ENCODE data around the gene IRGC.

Gene IRGC

DNA sequence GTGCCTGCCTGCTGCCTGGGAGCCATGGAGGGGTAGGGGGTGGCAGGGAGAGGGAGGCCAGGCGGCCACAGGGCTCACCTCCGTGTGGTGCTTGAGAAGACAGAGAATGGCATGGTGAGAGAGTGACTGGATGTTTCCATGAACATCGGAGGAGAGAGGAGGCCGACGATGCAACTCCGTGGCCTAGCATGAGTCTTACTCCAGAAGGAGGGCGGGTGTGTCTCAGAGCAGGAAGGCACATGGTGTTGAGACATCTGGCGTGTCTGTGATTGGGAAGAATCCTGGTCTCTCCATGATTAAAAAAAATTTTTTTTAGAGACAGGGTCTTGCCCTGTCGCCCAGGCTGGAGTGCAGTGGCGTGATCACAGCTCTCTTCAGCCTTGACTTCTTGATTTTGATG lies 5.1 kb downstream of the IRGC start:
- H3K27ac ChIP-seq, result peak overlapping the region; percentile 3; the same call in 1 of the 2 replicates
- TF ChIP-seq, protein P1, sequence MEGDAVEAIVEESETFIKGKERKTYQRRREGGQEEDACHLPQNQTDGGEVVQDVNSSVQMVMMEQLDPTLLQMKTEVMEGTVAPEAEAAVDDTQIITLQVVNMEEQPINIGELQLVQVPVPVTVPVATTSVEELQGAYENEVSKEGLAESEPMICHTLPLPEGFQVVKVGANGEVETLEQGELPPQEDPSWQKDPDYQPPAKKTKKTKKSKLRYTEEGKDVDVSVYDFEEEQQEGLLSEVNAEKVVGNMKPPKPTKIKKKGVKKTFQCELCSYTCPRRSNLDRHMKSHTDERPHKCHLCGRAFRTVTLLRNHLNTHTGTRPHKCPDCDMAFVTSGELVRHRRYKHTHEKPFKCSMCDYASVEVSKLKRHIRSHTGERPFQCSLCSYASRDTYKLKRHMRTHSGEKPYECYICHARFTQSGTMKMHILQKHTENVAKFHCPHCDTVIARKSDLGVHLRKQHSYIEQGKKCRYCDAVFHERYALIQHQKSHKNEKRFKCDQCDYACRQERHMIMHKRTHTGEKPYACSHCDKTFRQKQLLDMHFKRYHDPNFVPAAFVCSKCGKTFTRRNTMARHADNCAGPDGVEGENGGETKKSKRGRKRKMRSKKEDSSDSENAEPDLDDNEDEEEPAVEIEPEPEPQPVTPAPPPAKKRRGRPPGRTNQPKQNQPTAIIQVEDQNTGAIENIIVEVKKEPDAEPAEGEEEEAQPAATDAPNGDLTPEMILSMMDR (conservative IDR thresholded peaks at IDR 0.05; ENCODE audit: low read depth), result no peak
- CTCF ChIA-PET, result interaction anchor here (1.2 kb wide), 2 partner anchors 11 to 46 kb away, joined by 3 to 4 read pairs; no protein-coding TSS in a partner anchor
- POLR2A ChIA-PET (ENCODE audit: low non-redundant PET), result no interaction called here
- no peak for DNase-seq (ENCODE audit: low spot score)

DNA sequence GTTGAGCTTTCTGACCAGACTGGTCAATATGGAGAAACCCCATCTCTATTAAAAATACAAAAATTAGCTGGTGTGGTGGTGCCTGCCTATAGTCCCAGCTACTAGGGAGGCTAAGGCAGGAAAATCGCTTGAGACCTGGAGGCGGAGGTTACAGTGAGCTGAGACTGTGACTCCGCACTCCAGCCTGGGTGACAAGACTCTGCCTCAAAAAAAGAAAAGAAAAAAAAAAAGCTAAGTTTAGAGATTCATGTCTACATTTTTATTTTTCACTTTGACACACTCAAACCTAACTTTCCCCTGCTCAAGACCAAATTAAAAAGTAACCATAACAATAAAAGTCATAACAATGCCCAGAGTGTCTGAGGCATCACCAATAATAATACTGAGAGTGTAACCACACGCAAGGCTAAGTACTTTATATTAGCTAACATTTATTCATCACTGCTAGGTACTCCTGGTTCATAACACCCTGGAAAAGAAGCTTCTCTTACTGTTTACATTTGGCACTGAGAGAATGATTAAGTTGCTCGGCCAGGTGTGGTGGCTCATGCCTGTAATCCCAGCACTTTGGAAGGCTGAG lies 5.7 kb downstream of the IRGC start:
- ChIA-PET POLR2A (ENCODE audit: low non-redundant PET) (no interaction called here), CTCF (interaction anchor here (0.5 to 1.2 kb wide), 6 partner anchors 10 to 1020 kb away, joined by 3 to 5 read pairs (median 3); no protein-coding TSS in a partner anchor)
- DNase-seq (ENCODE audit: low spot score), result no peak
- H3K27ac ChIP-seq, result no peak overlapping the region; the same call in 1 of the 2 replicates
- TF ChIP-seq, protein P1 (conservative IDR thresholded peaks at IDR 0.05; ENCODE audit: low read depth), result no peak

DNA sequence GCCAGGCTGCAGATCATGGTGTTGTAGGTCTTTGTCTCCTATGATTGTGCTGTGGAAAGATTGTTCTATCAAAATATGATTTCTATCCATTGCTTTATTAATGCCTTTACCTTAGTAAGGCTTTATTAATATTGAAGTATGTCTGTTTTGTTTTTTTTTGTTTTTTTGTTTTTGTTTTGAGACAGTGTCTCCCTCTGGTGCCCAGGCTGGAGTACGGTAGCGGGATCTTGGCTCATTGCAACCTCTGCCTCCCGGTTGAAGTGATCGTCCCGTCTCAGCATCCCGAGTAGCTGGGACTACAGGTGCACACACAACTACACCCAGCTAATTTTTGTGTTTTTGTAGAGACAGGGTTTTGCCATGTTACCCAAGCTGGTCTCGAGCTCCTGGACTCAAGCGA lies 7.7 kb downstream of the IRGC start:
- TF ChIP-seq, protein P1 (conservative IDR thresholded peaks at IDR 0.05; ENCODE audit: low read depth), result no peak; the same call in 1 of the 2 replicates
- POLR2A ChIA-PET (ENCODE audit: low non-redundant PET), result no interaction called here
- no peak overlapping the region for H3K27ac ChIP-seq
- DNase-seq (ENCODE audit: low spot score), result no peak
- CTCF ChIA-PET, result interaction anchor here (0.7 kb wide), 1 partner anchor 1225 kb away, joined by 3 read pairs; no protein-coding TSS in a partner anchor

DNA sequence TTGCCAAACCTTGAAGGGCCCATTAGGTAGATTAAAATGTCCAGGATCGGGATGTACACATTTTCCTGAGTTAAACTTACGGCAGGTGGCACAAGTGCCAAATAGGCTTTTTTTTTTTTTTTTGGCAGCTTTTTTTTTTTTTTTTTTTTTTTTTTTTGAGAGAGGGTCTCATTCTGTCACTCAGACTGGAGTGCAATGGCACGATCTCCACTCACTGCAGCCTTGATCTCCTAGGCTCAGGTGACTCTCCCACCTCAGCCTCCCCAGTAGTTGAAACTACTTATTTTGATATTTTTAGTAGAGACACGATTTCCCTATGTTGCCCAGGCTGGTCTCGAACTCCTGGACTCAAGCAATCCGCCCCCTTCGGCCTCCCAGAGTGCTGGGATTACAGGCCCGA lies 9.0 kb downstream of the IRGC start:
- POLR2A ChIA-PET (ENCODE audit: low non-redundant PET), result interaction anchor here (0.5 kb wide), 1 partner anchor 1705 kb away, joined by 3 read pairs; no protein-coding TSS in a partner anchor
- no peak overlapping the region for H3K27ac ChIP-seq

DNA sequence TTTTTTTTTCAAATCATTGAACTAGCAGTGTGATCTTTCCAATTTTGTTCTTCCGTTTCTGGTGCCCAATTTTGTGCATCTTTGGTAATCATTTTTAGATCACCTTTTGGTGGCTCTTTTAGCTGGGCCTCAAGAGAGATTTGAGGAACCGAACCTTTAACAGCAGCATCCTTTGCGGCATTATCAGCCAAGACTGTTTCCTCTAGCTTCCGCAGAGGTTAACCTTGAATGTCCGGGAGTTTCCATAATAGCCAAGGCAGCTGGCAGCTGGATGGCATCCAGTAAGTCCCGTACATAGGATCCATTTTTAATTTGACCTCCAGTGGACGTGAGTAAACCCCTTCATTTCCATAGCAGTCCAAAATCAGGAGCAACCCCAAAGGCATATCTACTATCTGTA lies 9.6 kb downstream of the IRGC start:
- H3K27ac ChIP-seq, result no peak overlapping the region
- TF ChIP-seq, protein P1 (conservative IDR thresholded peaks at IDR 0.05; ENCODE audit: low read depth), result no peak
- CTCF ChIA-PET, result interaction anchor here (0.6 kb wide), 1 partner anchor 53 kb away, joined by 3 read pairs; no protein-coding TSS in a partner anchor
- POLR2A ChIA-PET (ENCODE audit: low non-redundant PET), result interaction anchor here (0.5 kb wide), 1 partner anchor 1705 kb away, joined by 3 read pairs; no protein-coding TSS in a partner anchor
- DNase-seq (ENCODE audit: low spot score), result no peak

More for the DNA sequence above, 9.0 kb downstream of the IRGC start:
- no peak for DNase-seq (ENCODE audit: low spot score)
- TF ChIP-seq, protein P1 (conservative IDR thresholded peaks at IDR 0.05; ENCODE audit: low read depth), result no peak
- CTCF ChIA-PET, result no interaction called here

DNA sequence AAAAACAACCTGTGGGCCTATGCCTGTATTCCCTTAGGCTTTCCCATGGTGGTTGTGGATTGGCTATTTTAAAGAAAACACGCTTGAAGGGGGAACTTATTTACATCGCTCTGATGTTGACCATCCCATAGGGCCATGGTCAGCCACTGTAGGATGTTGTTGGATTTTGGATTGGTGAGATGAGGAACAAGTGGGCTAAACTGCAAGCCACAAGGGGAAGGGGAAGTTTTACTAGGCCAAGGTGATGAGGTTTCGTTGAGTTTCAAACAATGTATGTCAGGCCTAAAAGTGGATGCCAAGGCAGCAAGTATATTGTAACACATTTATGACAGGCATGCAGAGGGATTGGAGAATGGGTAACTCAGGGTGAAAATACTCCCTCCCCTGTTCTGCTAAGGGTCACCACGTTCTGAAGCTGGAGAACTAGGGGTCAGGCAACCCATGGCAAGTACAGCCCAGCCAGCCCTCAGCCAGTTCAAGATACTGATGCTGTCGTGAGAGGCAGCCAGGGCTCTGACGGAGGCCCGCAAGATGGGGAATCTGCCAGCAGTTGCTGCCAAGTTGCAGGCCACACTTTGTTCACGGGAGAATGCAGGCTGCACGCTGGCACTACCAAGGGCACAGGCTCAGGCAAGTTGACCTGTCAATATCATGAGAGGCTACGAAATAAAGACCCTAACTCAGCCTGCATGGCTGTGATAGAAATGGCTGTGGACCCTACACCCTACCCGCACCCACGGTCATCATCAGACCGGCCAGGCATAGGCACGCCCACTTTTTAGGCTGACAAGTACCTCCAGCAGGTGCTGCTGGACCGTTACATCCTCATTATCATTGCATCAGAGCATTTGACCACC lies 11.1 kb downstream of the IRGC start:
- POLR2A ChIA-PET (ENCODE audit: low non-redundant PET), result no interaction called here

More for the DNA sequence above, 11.1 kb downstream of the IRGC start:
- DNase-seq (ENCODE audit: low spot score), result no peak
- TF ChIP-seq, protein P1 (conservative IDR thresholded peaks at IDR 0.05; ENCODE audit: low read depth), result no peak
- peak overlapping the region; percentile 46 for H3K27ac ChIP-seq
- CTCF ChIA-PET, result no interaction called here
